ENCODE data around the gene CD70. TPM values are rescaled to one million over a fixed set of nuclear protein-coding genes. Genes with fewer than 3 reads are reported as not detected.
"Not testable (repeated sequence)": the region's sequence is repeated elsewhere in the genome, so short reads cannot be mapped to it uniquely, and the experiment has no call there.

CD70 gene
- total RNA-seq, 2 donors from 2014 or later, result not detected

DNA sequence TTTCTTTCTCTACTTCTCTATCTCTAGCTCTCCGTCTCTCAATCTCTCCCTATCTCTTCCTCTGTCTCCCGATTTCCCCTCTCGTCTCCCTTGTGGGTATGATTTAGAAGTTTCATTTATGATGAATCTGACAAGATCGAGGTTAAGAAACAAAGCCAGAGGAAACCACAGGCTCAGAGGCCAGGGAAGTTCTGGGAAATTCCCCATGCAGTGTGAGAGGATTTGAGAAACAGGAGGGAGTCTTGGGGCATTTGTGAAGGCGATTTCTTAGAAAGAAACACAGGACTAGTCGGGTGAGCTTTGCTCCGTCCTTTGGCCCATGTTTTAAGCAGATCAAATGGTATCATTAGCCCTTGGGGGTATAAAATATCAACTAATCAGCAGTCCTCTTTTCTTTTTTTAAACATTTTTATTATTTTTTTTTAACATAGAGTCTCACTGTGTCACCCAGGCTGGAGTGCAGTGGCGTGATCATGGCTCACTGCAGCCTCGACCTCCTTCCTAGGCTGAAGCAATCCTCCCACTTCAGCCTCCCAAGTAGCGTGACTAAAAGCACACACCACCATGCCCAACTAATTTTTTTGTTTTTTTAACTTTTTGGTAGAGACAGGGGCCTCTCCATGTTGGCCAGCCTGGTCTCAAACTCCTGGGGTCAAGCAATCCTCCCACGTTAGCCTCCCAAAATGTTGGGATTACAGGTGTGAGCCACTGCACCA is 34.3 kb downstream of the CD70 start:
- TF ChIP-seq, protein P1, sequence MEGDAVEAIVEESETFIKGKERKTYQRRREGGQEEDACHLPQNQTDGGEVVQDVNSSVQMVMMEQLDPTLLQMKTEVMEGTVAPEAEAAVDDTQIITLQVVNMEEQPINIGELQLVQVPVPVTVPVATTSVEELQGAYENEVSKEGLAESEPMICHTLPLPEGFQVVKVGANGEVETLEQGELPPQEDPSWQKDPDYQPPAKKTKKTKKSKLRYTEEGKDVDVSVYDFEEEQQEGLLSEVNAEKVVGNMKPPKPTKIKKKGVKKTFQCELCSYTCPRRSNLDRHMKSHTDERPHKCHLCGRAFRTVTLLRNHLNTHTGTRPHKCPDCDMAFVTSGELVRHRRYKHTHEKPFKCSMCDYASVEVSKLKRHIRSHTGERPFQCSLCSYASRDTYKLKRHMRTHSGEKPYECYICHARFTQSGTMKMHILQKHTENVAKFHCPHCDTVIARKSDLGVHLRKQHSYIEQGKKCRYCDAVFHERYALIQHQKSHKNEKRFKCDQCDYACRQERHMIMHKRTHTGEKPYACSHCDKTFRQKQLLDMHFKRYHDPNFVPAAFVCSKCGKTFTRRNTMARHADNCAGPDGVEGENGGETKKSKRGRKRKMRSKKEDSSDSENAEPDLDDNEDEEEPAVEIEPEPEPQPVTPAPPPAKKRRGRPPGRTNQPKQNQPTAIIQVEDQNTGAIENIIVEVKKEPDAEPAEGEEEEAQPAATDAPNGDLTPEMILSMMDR (IDR thresholded peaks at IDR 0.05), result no peak
- no peak for DNase-seq (ENCODE audit: low spot score)
- ATAC-seq (ENCODE audit: insufficient number of reproducible peaks, low FRiP score, low read depth), result no peak
- Histone ChIP-seq H3K4me1 (ENCODE audit: control insufficient read depth in 1 of 2, low read depth in 2 of 2) (no peaks in the 10 kb centered on the region), H3K9me3 (no peaks in the 10 kb centered on the region), H3K27ac (no peak overlapping the region), H3K27me3 (replicated peaks; ENCODE audit: insufficient read depth) (no peaks in the 10 kb centered on the region), H3K36me3 (no peaks in the 10 kb centered on the region), H3K4me3 (no peak overlapping the region)

DNA sequence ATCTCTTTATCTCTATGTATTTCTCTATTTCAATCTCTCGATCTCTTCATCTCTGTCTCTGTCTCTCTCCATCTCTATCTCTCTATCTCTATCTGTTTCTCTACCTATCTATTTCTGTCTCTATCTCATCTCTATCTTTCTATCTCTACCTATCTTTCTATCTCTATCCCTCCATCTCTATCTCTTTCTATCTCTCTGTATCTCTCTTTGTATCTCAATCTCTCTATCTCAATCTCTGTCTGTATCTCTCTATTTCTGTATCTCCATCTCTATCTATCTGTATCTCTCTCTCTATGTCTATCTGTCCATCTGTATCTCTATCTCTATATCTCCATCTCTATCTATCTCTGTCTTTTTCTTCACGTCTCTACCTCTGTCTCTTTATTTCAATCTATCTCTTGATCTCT is 34.9 kb downstream of the CD70 start:
- H3K27ac ChIP-seq, result no peak overlapping the region
- no peak overlapping the region for H3K4me3 ChIP-seq
- H3K9me3 ChIP-seq, result no peaks in the 10 kb centered on the region
- H3K27me3 ChIP-seq (replicated peaks; ENCODE audit: insufficient read depth), result no peaks in the 10 kb centered on the region
- TF ChIP-seq, protein P1 (IDR thresholded peaks at IDR 0.05), result no peak
- no peaks in the 10 kb centered on the region for H3K4me1 ChIP-seq (ENCODE audit: control insufficient read depth in 1 of 2, low read depth in 2 of 2)
- H3K36me3 ChIP-seq, result no peaks in the 10 kb centered on the region
- no peak for ATAC-seq (ENCODE audit: insufficient number of reproducible peaks, low FRiP score, low read depth)
- DNase-seq (ENCODE audit: low spot score), result no peak

DNA sequence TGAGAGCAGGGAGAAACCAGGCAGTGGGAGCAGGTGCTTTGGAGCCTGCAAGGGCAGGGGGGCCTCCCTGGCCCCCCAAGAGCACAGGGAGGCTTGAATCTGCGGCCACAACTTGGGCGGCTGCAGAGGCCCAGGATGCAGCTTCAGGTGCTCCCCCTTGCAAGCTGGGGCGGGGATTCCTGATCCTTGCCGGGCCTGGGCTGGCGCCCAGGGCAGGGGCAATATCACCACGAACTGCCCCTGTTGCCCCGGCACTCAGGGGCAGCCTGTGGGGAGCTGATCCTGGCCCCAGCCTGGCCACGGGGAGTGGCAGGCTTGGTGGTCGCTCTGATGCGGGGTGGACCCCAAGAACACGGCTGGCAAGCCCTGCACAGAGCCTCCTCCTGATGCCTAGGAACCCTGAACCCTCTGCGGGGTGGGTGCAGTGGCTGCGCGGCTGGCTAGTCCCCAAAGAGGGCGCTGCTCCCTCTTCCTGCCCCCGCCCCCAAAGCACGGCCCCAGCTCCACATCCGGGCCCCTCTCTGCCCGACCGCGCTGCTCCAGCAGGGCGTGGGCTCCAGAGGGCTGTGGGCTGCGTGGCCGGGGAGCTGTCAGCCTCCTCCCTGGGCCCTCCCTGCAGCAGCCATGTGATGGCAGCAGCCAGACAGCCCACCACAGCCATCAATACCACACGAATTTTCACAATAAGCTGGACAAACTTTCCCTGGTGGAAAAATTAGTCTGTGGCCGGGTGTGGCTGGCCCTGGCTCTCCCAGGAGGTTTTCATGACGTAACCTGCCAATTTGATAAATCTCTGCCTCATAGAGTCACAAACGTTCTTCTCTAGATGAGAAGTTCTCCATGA is 39.1 kb downstream of the CD70 start:
- no peak for DNase-seq (ENCODE audit: low spot score)
- no peaks in the 10 kb centered on the region for H3K9me3 ChIP-seq
- ATAC-seq (ENCODE audit: insufficient number of reproducible peaks, low FRiP score, low read depth), result no peak
- H3K4me3 ChIP-seq, result no peak overlapping the region
- TF ChIP-seq, protein P1 (IDR thresholded peaks at IDR 0.05), result no peak
- H3K27me3 ChIP-seq (replicated peaks; ENCODE audit: insufficient read depth), result no peaks in the 10 kb centered on the region
- H3K36me3 ChIP-seq, result no peaks in the 10 kb centered on the region
- H3K27ac ChIP-seq, result no peak overlapping the region
- H3K4me1 ChIP-seq (ENCODE audit: control insufficient read depth in 1 of 2, low read depth in 2 of 2), result no peaks in the 10 kb centered on the region

DNA sequence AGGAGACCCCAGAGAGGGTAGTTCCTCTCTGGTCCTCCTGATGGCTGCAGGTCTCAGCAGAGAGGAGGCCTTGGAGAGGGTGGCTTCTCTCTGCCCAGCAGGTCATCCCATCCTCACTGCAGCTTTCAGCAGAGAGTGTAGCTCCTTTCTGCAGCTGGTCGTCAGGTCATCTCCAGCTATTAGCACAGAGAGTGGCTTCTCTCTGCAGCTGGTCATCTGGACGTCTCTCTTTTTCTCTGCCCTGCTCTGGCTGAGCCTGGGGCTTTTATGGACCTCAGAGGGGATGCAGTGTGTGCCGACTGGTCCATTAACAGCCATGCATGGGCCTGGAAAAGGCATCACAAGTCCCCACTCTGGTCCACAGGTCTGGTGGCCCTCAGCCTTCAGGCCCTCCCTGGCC is 39.9 kb downstream of the CD70 start:
- ATAC-seq (ENCODE audit: insufficient number of reproducible peaks, low FRiP score, low read depth) (no peak), DNase-seq (ENCODE audit: low spot score) (no peak)
- H3K4me3 ChIP-seq, result no peak overlapping the region
- no peaks in the 10 kb centered on the region for H3K9me3 ChIP-seq
- no peaks in the 10 kb centered on the region for H3K27me3 ChIP-seq (replicated peaks; ENCODE audit: insufficient read depth)
- no peaks in the 10 kb centered on the region for H3K4me1 ChIP-seq (ENCODE audit: control insufficient read depth in 1 of 2, low read depth in 2 of 2)
- H3K27ac ChIP-seq, result no peak overlapping the region
- TF ChIP-seq, protein P1 (IDR thresholded peaks at IDR 0.05), result no peak
- H3K36me3 ChIP-seq, result no peaks in the 10 kb centered on the region

DNA sequence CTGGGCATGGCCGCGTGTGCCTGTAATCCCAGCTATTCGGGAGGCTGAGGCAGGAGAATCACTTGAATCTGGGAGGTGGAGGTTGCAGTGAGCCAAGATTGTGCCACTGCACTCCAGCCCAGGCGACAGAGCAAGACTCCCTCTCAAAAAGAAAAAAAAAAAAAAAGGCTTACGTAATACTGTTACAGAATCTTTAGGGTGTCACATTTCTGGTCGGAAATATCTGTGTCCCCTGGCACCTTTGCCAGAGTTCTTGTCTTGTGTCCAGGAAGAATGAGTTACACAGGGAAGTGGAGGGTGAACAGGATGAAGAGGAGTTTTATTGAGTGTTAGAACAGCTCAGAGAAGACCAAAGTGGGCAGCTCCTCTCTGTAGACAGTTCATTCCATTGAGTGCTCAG is 40.3 kb downstream of the CD70 start:
- not testable (repeated sequence) for H3K4me1 ChIP-seq (ENCODE audit: control insufficient read depth in 1 of 2, low read depth in 2 of 2); DNase-seq (ENCODE audit: low spot score); H3K36me3 ChIP-seq; H3K27me3 ChIP-seq (replicated peaks; ENCODE audit: insufficient read depth); ATAC-seq (ENCODE audit: insufficient number of reproducible peaks, low FRiP score, low read depth); H3K27ac ChIP-seq; H3K4me3 ChIP-seq; H3K9me3 ChIP-seq
